Measurements from ENCODE around the gene WDPCP.

DNA sequence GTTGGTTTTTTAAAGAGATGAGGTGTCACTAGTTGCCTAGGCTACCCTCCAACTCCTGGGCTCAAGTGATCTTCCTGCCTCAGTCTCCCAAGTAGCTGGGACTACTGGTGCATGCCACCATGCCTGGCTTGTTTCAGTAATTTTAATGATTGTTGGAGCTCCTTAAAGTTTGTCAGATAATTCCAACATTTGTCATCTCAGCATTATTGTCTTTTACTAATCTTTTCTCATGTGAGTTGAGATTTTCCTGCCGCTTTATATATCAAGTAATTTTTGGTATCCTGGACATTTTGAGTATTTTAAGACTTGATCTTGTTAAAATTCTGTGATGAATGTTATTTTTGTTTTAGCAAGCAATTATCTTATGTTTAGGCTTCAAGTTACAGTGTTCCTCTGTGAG lies 429.0 kb downstream of the WDPCP start:
- TF ChIP-seq POLR2A (IDR thresholded peaks at IDR 0.05) = no peak
- TF ChIP-seq CTCF (IDR thresholded peaks at IDR 0.05) = no peak
